Trophoblast cell (in vitro differentiated cells and primary cell): ENCODE results near the gene PREB.

Experiments
- DNase-seq, 2 donors: peaks; one replicate each; pipeline ENCODE4 v3.0.0-alpha.2; 2016
- H2AFZ ChIP-seq: 2 replicates; pipeline ENCODE4 v1.6.1; 2013; ENCODE audit warnings: low read length, moderate library complexity, mild to moderate bottlenecking; ENCODE audit not compliant: insufficient read depth, poor library complexity
- H2AK5ac ChIP-seq: 2 replicates; pipeline ENCODE4 v1.6.1; 2013; ENCODE audit warnings: mild to moderate bottlenecking, low read length
- H2BK120ac ChIP-seq: 2 replicates; pipeline ENCODE4 v1.6.1; 2013; ENCODE audit warnings: low read length, mild to moderate bottlenecking, moderate library complexity; ENCODE audit not compliant: insufficient read depth, poor library complexity
- H2BK12ac ChIP-seq: 2 replicates; pipeline ENCODE4 v1.6.1; 2013; ENCODE audit warnings: mild to moderate bottlenecking, low read length, moderate library complexity
- H2BK5ac ChIP-seq: 2 replicates; pipeline ENCODE4 v1.6.1; 2013; ENCODE audit warnings: low read length, low read depth, moderate library complexity, mild to moderate bottlenecking; ENCODE audit not compliant: poor library complexity
- H3K14ac ChIP-seq: 2 replicates; pipeline ENCODE4 v1.6.1; 2013; ENCODE audit warnings: mild to moderate bottlenecking, low read length
- H3K18ac ChIP-seq: 2 replicates; pipeline ENCODE4 v1.6.1; 2013; ENCODE audit warnings: mild to moderate bottlenecking, low read length
- H3K23ac ChIP-seq: 2 replicates; pipeline ENCODE4 v1.6.1; 2013; ENCODE audit warnings: low read length
- H3K27ac ChIP-seq: 2 replicates; pipeline ENCODE4 v1.5.1; 2013; ENCODE audit warnings: low read depth, mild to moderate bottlenecking, inconsistent platforms, low read length, moderate library complexity
- H3K27me3 ChIP-seq: 2 replicates; pipeline ENCODE4 v1.6.1; 2013; ENCODE audit warnings: inconsistent platforms, mild to moderate bottlenecking, low read length, moderate library complexity; ENCODE audit not compliant: insufficient read depth
- H3K36me3 ChIP-seq, 2 experiments: 1 replicate in 1 of 2; 2 replicates in 1 of 2; pipeline ENCODE4 v1.6.1; 2013; ENCODE audit warnings: low read length in 2 of 2, mild to moderate bottlenecking in 2 of 2, moderate library complexity in 1 of 2; ENCODE audit not compliant: insufficient read depth in 2 of 2, control insufficient read depth in 1 of 2
- H3K4ac ChIP-seq: 2 replicates; pipeline ENCODE4 v1.6.1; 2013; ENCODE audit warnings: low read depth, mild to moderate bottlenecking, low read length, moderate library complexity
- H3K4me1 ChIP-seq, 2 experiments: 1 replicate in 1 of 2; 2 replicates in 1 of 2; pipeline ENCODE4 v1.6.1; 2013; ENCODE audit warnings: low read length in 2 of 2, mild to moderate bottlenecking in 2 of 2, moderate library complexity in 1 of 2; ENCODE audit not compliant: insufficient read depth in 2 of 2, control insufficient read depth in 1 of 2
- H3K4me2 ChIP-seq: 2 replicates; pipeline ENCODE4 v1.6.1; 2013; ENCODE audit warnings: inconsistent platforms, mild to moderate bottlenecking, low read length, moderate library complexity
- H3K4me3 ChIP-seq: 2 replicates; pipeline ENCODE4 v1.5.1; 2013; ENCODE audit warnings: mild to moderate bottlenecking, low read depth, low read length, inconsistent platforms
- H3K79me1 ChIP-seq: one replicate; pipeline ENCODE4 v1.6.1; 2013; ENCODE audit warnings: low read length
- H3K79me2 ChIP-seq: 2 replicates; pipeline ENCODE4 v1.6.1; 2013; ENCODE audit warnings: low read length, mild to moderate bottlenecking; ENCODE audit not compliant: control insufficient read depth, insufficient read depth, poor library complexity
- H3K9ac ChIP-seq: 2 replicates; pipeline ENCODE4 v1.6.1; 2013; ENCODE audit warnings: mild to moderate bottlenecking, low read length
- H3K9me3 ChIP-seq: 2 replicates; pipeline ENCODE4 v1.6.1; 2013; ENCODE audit warnings: low read depth, mild to moderate bottlenecking, control low read depth, inconsistent platforms, low read length; ENCODE audit not compliant: insufficient read depth
- H4K12ac ChIP-seq: 2 replicates; pipeline ENCODE4 v1.6.1; 2013; ENCODE audit warnings: low read depth, mild to moderate bottlenecking, low read length, moderate library complexity
- H4K8ac ChIP-seq: 2 replicates; pipeline ENCODE4 v1.6.1; 2013; ENCODE audit warnings: low read depth, mild to moderate bottlenecking, low read length, moderate library complexity
- H4K91ac ChIP-seq: one replicate; pipeline ENCODE4 v1.6.1; 2013; ENCODE audit warnings: low read depth, mild to moderate bottlenecking, low read length, moderate library complexity
- WGBS: extraction: QIAGEN DNeasy Blood & Tissue Kit; methylation state at CpG from one replicate; pipeline ENCODE4 v1.1.7; 2013; ENCODE audit warnings: missing lambda C conversion rate; ENCODE audit not compliant: insufficient read length, insufficient coverage; ENCODE audit errors: extremely low coverage; 5-methylcytosine and 5-hydroxymethylcytosine counted together

Gene PREB

DNA sequence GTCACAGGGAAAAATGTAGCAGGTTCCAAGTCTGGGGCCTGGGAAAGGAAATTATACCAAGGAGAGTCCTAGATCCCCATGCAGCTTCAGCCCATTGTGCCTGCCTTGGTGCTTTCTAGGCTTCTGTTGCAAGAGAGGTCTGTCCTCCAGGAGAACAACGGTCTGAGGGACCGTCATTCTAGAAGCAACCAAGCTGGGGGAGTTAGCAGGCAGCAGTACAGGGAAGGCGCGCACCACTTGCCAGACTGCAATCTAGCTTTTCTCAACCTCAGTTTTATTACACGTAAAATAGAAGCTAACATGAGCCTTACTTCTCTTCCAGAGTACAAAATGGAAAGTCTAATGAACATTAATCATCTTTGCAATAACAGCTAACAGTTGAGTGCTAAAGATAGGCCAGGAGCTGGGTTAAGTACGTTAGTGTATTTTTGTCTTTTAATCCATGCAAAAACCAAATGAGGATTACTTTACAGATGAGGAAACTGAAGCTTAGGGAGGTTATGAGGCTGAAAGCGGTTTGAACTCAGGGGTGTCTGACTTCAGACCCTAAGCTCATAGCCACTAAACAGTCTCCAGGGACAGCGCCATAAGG is 16.3 kb upstream of the PREB start:
- Histone ChIP-seq H2BK120ac (no peak overlapping the region), H4K12ac (no peak overlapping the region), H2BK5ac (no peak overlapping the region), H2AFZ (no peak overlapping the region), H3K79me1 (no peaks in the 10 kb centered on the region), H3K27ac (no peak overlapping the region), H3K14ac (no peak overlapping the region), H3K4me1 (peaks cover 0 to 4% of the 10 kb centered on the region in 2 experiments), H3K9me3 (no peaks in the 10 kb centered on the region), H4K8ac (no peak overlapping the region), H3K4ac (no peak overlapping the region), H4K91ac (no peak overlapping the region), H3K9ac (no peak overlapping the region), H3K18ac (no peak overlapping the region), H3K23ac (no peak overlapping the region), H2BK12ac (no peak overlapping the region), H3K4me3 (no peak overlapping the region), H2AK5ac (no peak overlapping the region), H3K4me2 (no peak overlapping the region), H3K79me2 (no peaks in the 10 kb centered on the region), H3K36me3 (no peaks in the 10 kb centered on the region), H3K27me3 (no peaks in the 10 kb centered on the region)
- no CpG with 5 or more reads among the region's 8 CpGs for WGBS
- DNase-seq: no peak

DNA sequence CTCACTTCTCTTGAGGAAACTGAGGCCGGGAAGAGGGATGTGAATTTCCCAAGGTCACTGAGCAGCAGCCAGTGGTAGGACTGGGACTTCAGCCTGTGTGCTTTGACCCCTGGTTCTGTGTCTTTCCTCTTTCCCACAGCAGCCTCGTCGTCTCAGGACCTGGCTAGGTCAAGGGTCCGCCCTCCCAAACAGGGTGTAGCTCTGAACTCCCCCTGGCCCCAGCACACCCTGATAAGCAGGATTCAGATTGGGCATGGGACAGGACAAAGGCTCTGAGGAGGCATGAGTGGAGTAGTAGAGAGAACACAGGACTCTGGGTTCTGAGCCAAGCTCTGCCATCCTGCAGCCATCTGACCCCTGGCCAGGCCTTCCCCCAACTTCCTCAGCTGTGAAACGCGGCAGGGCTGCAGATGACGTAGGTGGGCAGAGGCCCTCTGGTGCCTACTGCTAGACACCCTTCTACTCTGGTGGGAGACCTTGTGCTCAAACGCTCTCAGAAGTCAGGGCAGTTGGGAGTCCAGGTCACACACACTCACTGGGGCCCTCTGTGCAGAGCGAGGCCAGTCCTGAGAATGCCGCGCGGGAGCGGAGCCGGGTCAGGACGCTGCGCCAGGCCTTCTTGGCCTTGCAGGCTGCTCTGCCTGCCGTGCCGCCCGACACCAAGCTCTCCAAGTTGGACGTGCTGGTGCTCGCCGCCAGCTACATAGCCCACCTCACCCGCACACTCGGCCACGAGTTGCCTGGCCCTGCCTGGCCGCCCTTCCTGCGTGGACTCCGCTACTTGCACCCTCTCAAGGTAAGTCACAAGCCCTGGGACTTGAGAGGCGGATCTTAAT is 15.4 kb upstream of the PREB start:
- Histone ChIP-seq H3K9ac (no peak overlapping the region), H3K27ac (no peak overlapping the region), H4K91ac (no peak overlapping the region), H3K18ac (no peak overlapping the region), H4K8ac (no peak overlapping the region), H2BK12ac (no peak overlapping the region), H3K79me2 (no peaks in the 10 kb centered on the region), H3K79me1 (no peaks in the 10 kb centered on the region), H3K36me3 (no peaks in the 10 kb centered on the region), H3K27me3 (no peaks in the 10 kb centered on the region), H4K12ac (no peak overlapping the region), H3K4me1 (peaks cover 0 to 4% of the 10 kb centered on the region in 2 experiments), H3K4me2 (no peak overlapping the region), H3K9me3 (no peaks in the 10 kb centered on the region), H2AK5ac (no peak overlapping the region), H3K23ac (no peak overlapping the region), H3K14ac (no peak overlapping the region), H2AFZ (no peak overlapping the region), H3K4me3 (no peak overlapping the region), H2BK120ac (no peak overlapping the region), H2BK5ac (no peak overlapping the region), H3K4ac (no peak overlapping the region)
- WGBS: no CpG with 5 or more reads among the region's 29 CpGs
- DNase-seq: no peak

DNA sequence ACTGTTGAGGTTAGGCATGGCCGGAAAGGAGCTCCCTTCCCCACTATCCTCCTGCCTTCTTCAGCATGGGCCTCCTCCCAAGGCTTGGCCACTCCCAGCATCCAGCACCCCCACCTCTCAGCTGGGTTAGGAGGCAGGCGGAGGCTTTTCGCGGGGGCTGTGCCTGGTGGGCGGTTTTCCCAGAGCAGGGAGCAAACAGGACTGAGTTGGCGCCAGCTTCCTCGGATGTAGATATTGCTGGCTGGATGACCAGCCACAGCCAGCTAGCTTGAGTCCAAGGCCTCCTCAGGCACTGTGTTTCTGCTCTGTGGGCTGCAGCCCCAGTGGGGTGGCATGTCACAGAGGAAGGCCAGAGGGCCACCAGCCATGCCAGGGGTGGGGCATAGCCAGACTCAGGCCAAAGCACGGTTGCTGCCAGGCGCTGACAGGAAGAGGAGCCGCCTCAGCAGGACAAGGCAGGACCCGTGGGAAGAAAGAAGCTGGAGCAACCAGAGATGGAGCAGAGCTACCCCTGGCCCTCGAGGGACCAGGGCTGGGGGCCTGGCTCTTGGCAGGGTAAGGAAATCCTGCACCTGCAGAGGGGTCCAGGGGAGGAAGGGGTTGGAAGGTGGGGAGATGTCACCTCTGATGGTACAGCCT is 14.5 kb upstream of the PREB start, which contains the start of gene TCF23:
Gene TCF23 (plus strand): TSS at position 204 of the 639 bp plus-strand sequence. CDS start 130 bp downstream, at position 334.
- no peak within 1 kb of the TSS for H2AK5ac ChIP-seq
- H4K8ac ChIP-seq: no peak within 1 kb of the TSS
- no peak within 1 kb of the TSS for H2BK5ac ChIP-seq
- no peak for DNase-seq
- H3K9me3 ChIP-seq: no peaks in the 10 kb centered on the region
- no peak within 1 kb of the TSS for H3K14ac ChIP-seq
- no peak within 1 kb of the TSS for H4K12ac ChIP-seq
- H3K18ac ChIP-seq: no peak within 1 kb of the TSS
- H3K27me3 ChIP-seq: no peaks in the 10 kb centered on the region
- no peak within 1 kb of the TSS for H2BK12ac ChIP-seq
- no peaks in the 10 kb centered on the region for H3K79me2 ChIP-seq
- H3K36me3 ChIP-seq: no peaks in the 10 kb centered on the region
- H4K91ac ChIP-seq: no peak within 1 kb of the TSS
- H2AFZ ChIP-seq: no peak within 1 kb of the TSS
- no peak within 1 kb of the TSS for H3K4me2 ChIP-seq
- H3K9ac ChIP-seq: no peak within 1 kb of the TSS
- H3K4ac ChIP-seq: no peak within 1 kb of the TSS
- no peak within 1 kb of the TSS for H3K27ac ChIP-seq
- WGBS: no CpG with 5 or more reads among the region's 12 CpGs
- no peak within 1 kb of the TSS for H2BK120ac ChIP-seq
- H3K79me1 ChIP-seq: no peaks in the 10 kb centered on the region
- no peak within 1 kb of the TSS for H3K4me3 ChIP-seq
- peaks cover 0 to 4% of the 10 kb centered on the region in 2 experiments for H3K4me1 ChIP-seq
- H3K23ac ChIP-seq: no peak within 1 kb of the TSS

DNA sequence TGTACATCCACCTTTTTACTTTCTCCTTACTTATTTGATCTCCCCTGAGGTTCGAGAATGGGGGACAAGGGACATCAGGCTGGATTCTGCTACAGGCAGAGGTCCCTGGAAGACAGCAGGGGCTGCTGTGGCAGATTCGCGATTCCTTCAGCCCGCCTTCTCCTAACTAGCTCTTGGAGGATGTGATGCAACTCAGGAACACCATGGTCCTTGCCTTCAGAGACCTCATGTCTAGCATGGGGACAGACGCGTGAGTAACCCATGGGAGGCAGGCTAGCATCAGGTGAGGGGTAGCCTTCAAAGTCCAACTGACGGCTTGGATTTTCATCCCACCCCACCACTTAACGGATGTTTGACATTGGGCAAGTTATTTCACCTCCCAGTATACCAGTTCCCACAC is 13.5 kb upstream of the PREB start:
- Histone ChIP-seq H2BK120ac (no peak overlapping the region), H2AFZ (no peak overlapping the region), H3K23ac (no peak overlapping the region), H3K79me1 (no peaks in the 10 kb centered on the region), H3K36me3 (no peaks in the 10 kb centered on the region), H3K4ac (no peak overlapping the region), H4K12ac (no peak overlapping the region), H3K79me2 (no peaks in the 10 kb centered on the region), H3K9ac (no peak overlapping the region), H3K18ac (no peak overlapping the region), H3K4me3 (no peak overlapping the region), H4K91ac (no peak overlapping the region), H3K14ac (no peak overlapping the region), H3K27ac (no peak overlapping the region), H3K9me3 (no peaks in the 10 kb centered on the region), H3K4me1 (peaks cover 0 to 4% of the 10 kb centered on the region in 2 experiments), H3K27me3 (no peaks in the 10 kb centered on the region), H3K4me2 (no peak overlapping the region), H2BK5ac (no peak overlapping the region), H4K8ac (no peak overlapping the region), H2AK5ac (no peak overlapping the region), H2BK12ac (no peak overlapping the region)
- WGBS: no CpG with 5 or more reads among the region's 8 CpGs
- DNase-seq: no peak
